Stomach (tissue), 9 donors: ENCODE data around the gene MAMDC2. TPM values are rescaled to one million over a fixed set of nuclear protein-coding genes. Genes with fewer than 3 reads are reported as not detected.
A peak's percentile ranks its signal among the peaks of the same experiment; 100 is the strongest.

Experiments
- DNase-seq, 2 donors: peaks; one replicate each; pipeline versions ENCODE4 v3.0.0 to v3.0.0-alpha.2; 2013 to 2019
- H3K27ac ChIP-seq, 5 donors: fragments of 200-600 bp in 4 of 5; sonication (generic) in 4 of 5; one replicate each; pipeline ENCODE4 v1.5.1; 2013 to 2019; ENCODE audit warnings: mild to moderate bottlenecking in 1 of 5, moderate library complexity in 1 of 5
- H3K27me3 ChIP-seq, 3 donors: fragments of 200-600 bp; sonication (generic); one replicate each; pipeline ENCODE4 v1.5.1; 2017 to 2019; ENCODE audit warnings: mixed run types in 1 of 3
- H3K36me3 ChIP-seq, 4 donors: fragments of 200-600 bp; sonication (generic); 1 replicate in 3 of 4; 2 replicates in 1 of 4; pipeline ENCODE4 v1.5.1; 2016 to 2019
- H3K4me1 ChIP-seq, 4 donors: fragments of 200-600 bp; sonication (generic); one replicate each; pipeline ENCODE4 v1.5.1; 2016 to 2019
- H3K4me3 ChIP-seq, 4 donors: fragments of 200-600 bp; sonication (generic) in 3 of 4; one replicate each; pipeline ENCODE4 v1.5.1; 2016 to 2019; ENCODE audit warnings: mild to moderate bottlenecking in 1 of 4
- H3K9me3 ChIP-seq, 4 donors: fragments of 200-600 bp; sonication (generic); one replicate each; pipeline ENCODE4 v1.5.1; 2016 to 2019
- CTCF ChIP-seq, 7 experiments: fragments of 450-650 bp in 4 of 7; fragments of 200-600 bp in 3 of 7; sonication (generic) in 3 of 7; IDR thresholded peaks; one replicate each; pipeline ENCODE4 v1.5.1; 2016 to 2019; ENCODE audit warnings: antibody characterized with exemption in 7 of 7, control low read depth in 2 of 7, mild to moderate bottlenecking in 1 of 7
- EP300 ChIP-seq: sonication (generic); formaldehyde crosslinking; IDR thresholded peaks from one replicate; pipeline ENCODE4 v1.6.1; 2017; ENCODE audit warnings: antibody characterized with exemption
- POLR2A ChIP-seq, 4 donors: fragments of 450-650 bp; IDR thresholded peaks; one replicate each; pipeline ENCODE4 v1.6.1; 2016; ENCODE audit warnings: antibody characterized with exemption in 4 of 4, control low read depth in 2 of 4, mild to moderate bottlenecking in 1 of 4, moderate library complexity in 1 of 4
- POLR2AphosphoS5 ChIP-seq, 3 donors: sonication (generic); formaldehyde crosslinking; IDR thresholded peaks; one replicate each; pipeline ENCODE4 v1.6.1; 2016; ENCODE audit warnings: antibody characterized with exemption in 3 of 3
- WGBS, 5 donors: extraction: QIAGEN DNeasy Blood & Tissue Kit in 3 of 5; methylation state at CpG; one replicate each; pipeline versions ENCODE4 v1.1.5 to v1.1.7; 2013 to 2018; 5-methylcytosine and 5-hydroxymethylcytosine counted together
- intact Hi-C: fragments of 100-400 bp; cut with DNase I; formaldehyde crosslinking; loops from one replicate; pipeline ENCODE4 v1.15.1; 2023; ENCODE audit warnings: low total_unique reads
- polyA plus RNA-seq, 3 donors: library from polyadenylated mRNA; stranded (reverse); fragments of 200-250 nt; gene quantifications; one replicate each; pipeline ENCODE4 v1.2.3, GENCODE V29; 2013
- total RNA-seq, 5 donors: library from RNA; depleted of rRNA; stranded (reverse); fragments of >200 nt; gene quantifications; one replicate each; pipeline versions ENCODE4 v1.1.0 to v1.2.3, GENCODE V29; 2014 to 2016
- donor health status: healthy with polysubstance abuse.
- donor health status: Bipolar disorder and iron deficiency.
- donor health status: healthy.

MAMDC2 gene
- total and polyA plus RNA-seq, 8 donors: 7.0 to 91.4 (median 22.0) TPM

- no peak for DNase-seq
- 41 to 60% (median 45%) methylated on average over 2 of the region's 2 CpGs for WGBS, 5 donors
- Histone ChIP-seq H3K4me1 (peaks cover 0 to 59% (median 24%) of the 10 kb centered on the region in 4 donors), H3K4me3 (no peak overlapping the region), H3K9me3 (no peaks in the 10 kb centered on the region), H3K36me3 (peaks cover 0 to 6% (median 0%) of the 10 kb centered on the region in 4 donors), H3K27me3 (no peaks in the 10 kb centered on the region), H3K27ac (peak overlapping the region in 4 of 5 donors; percentile 52 to 89 (median 72))
- TF ChIP-seq POLR2AphosphoS5 (IDR thresholded peaks at IDR 0.05): peak; percentile 28 to 48 (median 34)
- no peak for TF ChIP-seq CTCF (IDR thresholded peaks at IDR 0.05)
- TF ChIP-seq EP300: no peak
- intact Hi-C loops: no loop called here
Observed at GRCh38 chr9:70065572-70065971, 21.9 kb downstream of the MAMDC2 start.

DNA sequence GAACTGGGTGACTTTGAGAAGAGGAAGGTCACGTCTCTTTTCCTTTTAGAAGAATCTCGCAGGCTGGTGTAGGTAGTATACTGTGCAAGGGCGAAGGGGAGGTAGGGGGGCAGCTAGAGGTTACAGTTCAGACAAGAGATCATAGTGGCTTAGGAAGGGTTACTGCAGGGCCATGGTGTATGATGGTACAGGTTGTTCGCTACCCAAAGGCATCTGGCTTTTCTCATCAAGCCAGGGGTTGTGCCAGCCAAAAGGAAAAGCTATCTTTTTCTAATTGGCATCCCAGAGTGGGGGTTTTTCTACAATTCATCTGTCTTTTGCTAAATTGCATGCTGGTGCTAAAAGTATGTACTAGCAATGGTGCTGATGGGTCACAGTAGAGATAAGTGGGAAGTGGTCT lies 22.8 kb downstream of the MAMDC2 start:
- H3K36me3 ChIP-seq: no peaks in the 10 kb centered on the region
- TF ChIP-seq CTCF (IDR thresholded peaks at IDR 0.05) (no peak), POLR2AphosphoS5 (IDR thresholded peaks at IDR 0.05) (no peak), EP300 (no peak), POLR2A (IDR thresholded peaks at IDR 0.05) (no peak)
- H3K9me3 ChIP-seq: no peaks in the 10 kb centered on the region
- H3K4me3 ChIP-seq: no peak overlapping the region
- intact Hi-C loops: no loop called here
- 76 to 96% (median 88%) methylated on average over 4 of the region's 4 CpGs for WGBS, 5 donors
- peaks cover 0 to 68% (median 24%) of the 10 kb centered on the region in 4 donors for H3K4me1 ChIP-seq
- H3K27ac ChIP-seq: peak overlapping the region in 4 of 5 donors; percentile 44 to 89 (median 72)
- DNase-seq: no peak
- no peaks in the 10 kb centered on the region for H3K27me3 ChIP-seq

DNA sequence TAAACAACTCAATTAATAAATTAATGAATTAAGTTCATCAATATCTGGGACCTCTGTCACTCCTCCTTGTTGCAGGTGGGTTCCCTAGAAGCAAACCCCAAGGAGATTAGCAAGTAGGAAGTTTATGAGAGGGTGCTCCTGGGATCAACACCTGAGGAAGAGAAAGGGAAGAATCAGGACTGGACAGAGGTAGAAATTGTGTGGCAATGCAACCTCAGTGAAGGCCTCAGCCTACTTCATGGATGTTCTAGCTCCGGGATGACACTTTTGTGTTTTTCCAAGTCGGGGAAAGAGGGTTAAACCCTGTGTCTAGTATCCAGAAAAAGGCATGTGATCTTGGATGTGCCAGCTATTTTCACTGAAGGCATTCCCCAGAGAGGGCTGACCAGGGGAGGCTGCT lies 23.2 kb downstream of the MAMDC2 start:
- TF ChIP-seq POLR2AphosphoS5 (IDR thresholded peaks at IDR 0.05): no peak
- TF ChIP-seq CTCF (IDR thresholded peaks at IDR 0.05): no peak
- no peak for TF ChIP-seq POLR2A (IDR thresholded peaks at IDR 0.05)
- no peak for TF ChIP-seq EP300
- no peak for DNase-seq
- intact Hi-C loops: no loop called here
- WGBS, 5 donors: 67 to 80% (median 71%) methylated on average over 2 of the region's 2 CpGs
- peak overlapping the region in 4 of 5 donors; percentile 16 to 89 (median 72) for H3K27ac ChIP-seq
- H3K36me3 ChIP-seq: no peaks in the 10 kb centered on the region
- no peak overlapping the region for H3K4me3 ChIP-seq
- no peaks in the 10 kb centered on the region for H3K27me3 ChIP-seq
- H3K9me3 ChIP-seq: no peaks in the 10 kb centered on the region
- peaks cover 0 to 71% (median 24%) of the 10 kb centered on the region in 4 donors for H3K4me1 ChIP-seq

GRCh38 chr9:70069704-70070103 lies 26.1 kb downstream of the MAMDC2 start:
- H3K27me3 ChIP-seq: no peaks in the 10 kb centered on the region

More at GRCh38 chr9:70069704-70070103, 26.1 kb downstream of the MAMDC2 start:
- TF ChIP-seq EP300 (no peak), POLR2A (IDR thresholded peaks at IDR 0.05) (no peak), CTCF (IDR thresholded peaks at IDR 0.05) (no peak), POLR2AphosphoS5 (IDR thresholded peaks at IDR 0.05) (peak in 1 of 3 donors; percentile 9)
- H3K9me3 ChIP-seq: no peaks in the 10 kb centered on the region
- 46 to 74% (median 73%) methylated on average over 3 of the region's 3 CpGs for WGBS, 5 donors
- peak overlapping the region in 4 of 5 donors; percentile 61 to 89 (median 72) for H3K27ac ChIP-seq
- no peaks in the 10 kb centered on the region for H3K36me3 ChIP-seq
- H3K4me3 ChIP-seq: no peak overlapping the region
- H3K4me1 ChIP-seq: peaks cover 0 to 82% (median 39%) of the 10 kb centered on the region in 4 donors
- intact Hi-C loops: no loop called here
- no peak for DNase-seq
